Endothelial cell of umbilical vein (primary cell): Measurements from ENCODE around the gene MAT2A. TPM values are rescaled to one million over a fixed set of nuclear protein-coding genes. Genes with fewer than 3 reads are reported as not detected.

Experiments
- BruUV-seq: library from RNA; stranded (reverse); fragments of 400-500 nt; replicated peaks from 2 replicates; lab custom pipeline; 2021; lab: Mats Ljungman, UMichigan
- CTCF ChIA-PET: fragments of 300-600, 350-600 bp; sonication (Branson Sonifier 250); formaldehyde crosslinking; loops from one replicate; lab custom pipeline; 2021; ENCODE audit warnings: antibody characterized with exemption, inconsistent platforms; lab: Charles Lee
- POLR2A ChIA-PET: fragments of 300-600, 350-600 bp; sonication (Branson Sonifier 250); formaldehyde crosslinking; loops from one replicate; lab custom pipeline; 2021; ENCODE audit warnings: antibody characterized with exemption, inconsistent platforms; lab: Charles Lee
- DNase-seq: peaks from one replicate; pipeline ENCODE4 v3.0.0-alpha.2; 2011; ENCODE audit warnings: low read depth, low spot score
- FAIRE-seq: peaks from 2 replicates; lab custom pipeline; 2011; peaks lifted over from hg19 to GRCh38; lab: Jason Lieb, UNC
- H2AFZ ChIP-seq: 2 replicates; pipeline ENCODE4 v1.6.0; 2012; ENCODE audit warnings: low read depth, low read length, control low read depth, inconsistent platforms
- H3K27ac ChIP-seq: 2 replicates; pipeline ENCODE4 v1.5.1; 2011; ENCODE audit warnings: low read depth, mild to moderate bottlenecking, control low read depth, low read length, moderate library complexity; ENCODE audit not compliant: insufficient read depth
- H3K27me3 ChIP-seq, 2 experiments: 2 replicates each; pipeline versions ENCODE4 v1.6.0 to v1.6.1; 2011; ENCODE audit warnings: low read length in 2 of 2, mixed read lengths in 1 of 2; ENCODE audit not compliant: control insufficient read depth in 2 of 2, insufficient read depth in 2 of 2
- H3K36me3 ChIP-seq, 2 experiments: 2 replicates in 1 of 2; 3 replicates in 1 of 2; pipeline ENCODE4 v1.5.1; 2011; ENCODE audit warnings: low read length in 2 of 2, mild to moderate bottlenecking in 1 of 2, moderate library complexity in 1 of 2; ENCODE audit not compliant: control insufficient read depth in 2 of 2, insufficient read depth in 2 of 2; ENCODE audit errors: extremely low read depth in 1 of 2
- H3K4me1 ChIP-seq: 3 replicates; pipeline ENCODE4 v1.5.1; 2011; ENCODE audit warnings: mild to moderate bottlenecking, low read length; ENCODE audit not compliant: control insufficient read depth, insufficient read depth; ENCODE audit errors: extremely low read depth
- H3K4me2 ChIP-seq: 2 replicates; pipeline ENCODE4 v1.6.1; 2011; ENCODE audit warnings: low read length, control low read depth, mixed read lengths; ENCODE audit not compliant: insufficient read depth
- H3K4me3 ChIP-seq, 3 experiments: fragments of 200-600 bp in 1 of 3; sonication (generic), shearing (Covaris generic) in 1 of 3; replicated peaks in 1 of 3; 2 replicates each; pipeline ENCODE4 v1.5.1; 2011 to 2016; ENCODE audit warnings: control low read depth in 3 of 3, low read length in 3 of 3, mild to moderate bottlenecking in 2 of 3, inconsistent platforms in 1 of 3, low read depth in 1 of 3, moderate library complexity in 1 of 3; ENCODE audit not compliant: insufficient read depth in 1 of 3
- H3K79me2 ChIP-seq: 2 replicates; pipeline ENCODE4 v1.6.0; 2012; ENCODE audit warnings: low read length, inconsistent platforms; ENCODE audit not compliant: control insufficient read depth, insufficient read depth
- H3K9ac ChIP-seq: replicated peaks from 2 replicates; pipeline ENCODE3; 2011; ENCODE audit warnings: low read length, control low read depth; ENCODE audit not compliant: insufficient read depth; ENCODE audit errors: extremely low read depth
- H3K9me1 ChIP-seq: replicated peaks from 3 replicates; pipeline ENCODE4 v1.6.0; 2011; ENCODE audit warnings: mild to moderate bottlenecking, low read length; ENCODE audit not compliant: control insufficient read depth, insufficient read depth; ENCODE audit errors: extremely low read depth
- H3K9me3 ChIP-seq: replicated peaks from 2 replicates; pipeline ENCODE4 v1.5.1; 2012; ENCODE audit warnings: low read length, inconsistent platforms; ENCODE audit not compliant: control insufficient read depth, insufficient read depth
- H4K20me1 ChIP-seq: replicated peaks from 2 replicates; pipeline ENCODE3; 2011; ENCODE audit warnings: mild to moderate bottlenecking, low read length; ENCODE audit not compliant: control insufficient read depth, insufficient read depth; ENCODE audit errors: extremely low read depth
- EZH2 ChIP-seq: IDR thresholded peaks from 2 replicates; pipeline ENCODE4 v1.6.1; 2012; ENCODE audit warnings: borderline replicate concordance, low read depth, mild to moderate bottlenecking, moderate library complexity, low read length, inconsistent platforms; ENCODE audit not compliant: severe bottlenecking
- FOS ChIP-seq: IDR thresholded peaks from 2 replicates; pipeline ENCODE4 v1.6.1; 2011; ENCODE audit warnings: mild to moderate bottlenecking, low read length, moderate library complexity, borderline replicate concordance; ENCODE audit not compliant: insufficient read depth
- GATA2 ChIP-seq: IDR thresholded peaks from 2 replicates; pipeline ENCODE4 v1.7.0; 2011; ENCODE audit warnings: low read depth, mild to moderate bottlenecking, moderate library complexity, mixed read lengths, low read length; ENCODE audit not compliant: insufficient read length, insufficient read depth
- JUN ChIP-seq: IDR thresholded peaks from 2 replicates; pipeline ENCODE4 v1.6.1; 2011; ENCODE audit warnings: borderline replicate concordance, low read depth; ENCODE audit not compliant: insufficient read length, insufficient read depth
- MAX ChIP-seq: IDR thresholded peaks from 2 replicates; pipeline ENCODE4 v1.6.1; 2011; ENCODE audit not compliant: insufficient read depth, insufficient read length
- MYC ChIP-seq: IDR thresholded peaks from one replicate; pipeline ENCODE4 v1.6.1; 2011; ENCODE audit warnings: mild to moderate bottlenecking, low read depth, low read length
- POLR2A ChIP-seq: IDR thresholded peaks from 2 replicates; pipeline ENCODE4 v1.6.1; 2012; ENCODE audit warnings: low read depth, mild to moderate bottlenecking, control low read depth, low read length
- POLR2AphosphoS5 ChIP-seq: IDR thresholded peaks from 2 replicates; pipeline ENCODE4 v1.6.1; 2012; ENCODE audit warnings: low read depth, mild to moderate bottlenecking, control low read depth, low read length, moderate library complexity; ENCODE audit not compliant: insufficient read depth
- dilution Hi-C: fragments of 300-500 bp; cut with MboI; formaldehyde crosslinking; loops from one replicate; pipeline ENCODE4 v1.15.0; 2019; ENCODE audit warnings: low sequenced_read_pairs; ENCODE audit not compliant: extremely low pct_ligation_motif_present
- intact Hi-C: fragments of 100-400 bp; cut with micrococcal nuclease; formaldehyde crosslinking; loops from one replicate; pipeline ENCODE4 v1.10.0; 2022
- polyA plus RNA-seq, 4 experiments: library from polyadenylated mRNA; depleted of rRNA in 3 of 4; stranded (reverse) in 3 of 4; unstranded in 1 of 4; fragments of >200 nt; gene quantifications; 2 replicates each; pipeline versions ENCODE4 v1.2.1 to v1.2.3, GENCODE V29; 2011 to 2012; ENCODE audit warnings: missing spikeins in 1 of 4
- total RNA-seq: library from RNA; stranded (reverse); gene quantifications from 2 replicates; pipeline ENCODE4 v1.2.3, GENCODE V29; 2021
- TF ChIP-seq, protein P1 (sequence below), 2 donors: IDR thresholded peaks; 1 replicate in 1 of 2; 2 replicates in 1 of 2; pipeline ENCODE4 v1.5.1; 2011; ENCODE audit warnings: low read length in 2 of 2, mild to moderate bottlenecking in 2 of 2, moderate library complexity in 2 of 2, control low read depth in 1 of 2, inconsistent platforms in 1 of 2, low read depth in 1 of 2; ENCODE audit not compliant: insufficient read depth in 1 of 2; ENCODE audit errors: extremely low read depth in 1 of 2

MAT2A gene
- total and polyA plus RNA-seq, 2 donors (not counting 3 experiments of a cell fraction or from before 2014, with no cell fraction given), result 172 to 257 TPM

DNA sequence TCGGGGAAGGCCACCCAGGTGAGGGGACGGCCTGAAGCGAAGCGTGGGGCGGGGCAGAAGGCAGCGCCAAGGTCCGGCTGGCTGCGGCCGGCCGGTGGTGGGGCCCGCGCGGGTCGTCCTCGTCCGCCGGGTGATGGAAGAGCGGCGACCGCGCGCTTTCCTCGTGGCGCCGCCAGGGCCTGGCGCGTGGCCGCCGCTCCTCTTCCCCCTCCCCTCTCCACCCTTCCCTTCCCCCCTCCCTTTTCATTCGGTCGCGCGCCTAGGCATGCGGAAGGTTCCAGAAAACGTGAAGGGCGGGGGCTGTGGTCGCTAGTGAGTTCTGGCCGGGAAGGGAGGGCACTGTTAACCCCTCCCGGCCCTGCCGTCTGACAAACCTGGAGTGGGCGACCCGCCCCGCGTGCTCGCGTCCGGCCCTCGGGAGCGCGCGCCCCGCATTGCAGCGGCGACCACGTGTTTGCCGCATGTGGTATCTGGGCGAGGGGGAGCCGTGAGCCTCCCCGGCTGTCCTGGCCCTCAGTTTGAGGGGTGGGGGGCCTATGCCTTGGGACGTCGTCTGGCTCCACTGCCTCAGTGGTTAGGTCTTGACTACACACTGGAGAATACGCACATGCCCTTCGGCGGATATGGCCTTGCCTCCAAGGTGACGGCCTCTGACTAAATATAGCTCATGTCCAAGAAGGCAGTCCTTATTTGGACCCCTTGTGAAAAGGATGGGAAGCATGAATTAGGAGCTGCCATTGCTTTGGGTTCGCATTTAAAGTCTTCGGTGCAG is 579 bp downstream of the MAT2A start:
- Histone ChIP-seq H3K27me3 (no peaks in the 10 kb centered on the region), H3K4me1 (peaks cover 42% of the 10 kb centered on the region), H4K20me1 (peaks cover 4% of the 10 kb centered on the region), H3K36me3 (peaks cover 20 to 23% of the 10 kb centered on the region in 2 experiments), H3K79me2 (peaks cover 51% of the 10 kb centered on the region), H3K9me1 (no peaks in the 10 kb centered on the region), H2AFZ (no peak overlapping the region), H3K27ac (peak overlapping the region; percentile 32), H3K4me2 (peak overlapping the region; percentile 97), H3K9me3 (no peaks in the 10 kb centered on the region), H3K9ac (peak overlapping the region; percentile 100), H3K4me3 (peak overlapping the region; percentile 84 to 96 (median 84))
- DNase-seq (peak; percentile 61), FAIRE-seq (no peak)
- intact Hi-C loops, result loop anchor here (1.0 to 5.0 kb wide), 3 partner anchors 22 to 212 kb away; partner anchors contain the start of genes GGCX and TGOLN2
- dilution Hi-C loops, result no loop called here
- CTCF ChIA-PET, result interaction anchor here (0.9 to 5.1 kb wide), 20 partner anchors 10 to 193 kb away, joined by 3 to 63 read pairs (median 5); partner anchors contain the start of genes SH2D6 and TMEM150A
- POLR2A ChIA-PET, result interaction anchor here (0.8 to 4.5 kb wide), 31 partner anchors 10 to 212 kb away, joined by 3 to 73 read pairs (median 6); partner anchors contain the start of genes ELMOD3, GGCX, RETSAT and RNF181
- TF ChIP-seq MYC (peak; percentile 64), FOS (no peak), POLR2AphosphoS5 (no peak), GATA2 (no peak), MAX (peak; percentile 94), EZH2 (no peak), JUN (no peak), POLR2A (no peak)
- TF ChIP-seq, protein P1, sequence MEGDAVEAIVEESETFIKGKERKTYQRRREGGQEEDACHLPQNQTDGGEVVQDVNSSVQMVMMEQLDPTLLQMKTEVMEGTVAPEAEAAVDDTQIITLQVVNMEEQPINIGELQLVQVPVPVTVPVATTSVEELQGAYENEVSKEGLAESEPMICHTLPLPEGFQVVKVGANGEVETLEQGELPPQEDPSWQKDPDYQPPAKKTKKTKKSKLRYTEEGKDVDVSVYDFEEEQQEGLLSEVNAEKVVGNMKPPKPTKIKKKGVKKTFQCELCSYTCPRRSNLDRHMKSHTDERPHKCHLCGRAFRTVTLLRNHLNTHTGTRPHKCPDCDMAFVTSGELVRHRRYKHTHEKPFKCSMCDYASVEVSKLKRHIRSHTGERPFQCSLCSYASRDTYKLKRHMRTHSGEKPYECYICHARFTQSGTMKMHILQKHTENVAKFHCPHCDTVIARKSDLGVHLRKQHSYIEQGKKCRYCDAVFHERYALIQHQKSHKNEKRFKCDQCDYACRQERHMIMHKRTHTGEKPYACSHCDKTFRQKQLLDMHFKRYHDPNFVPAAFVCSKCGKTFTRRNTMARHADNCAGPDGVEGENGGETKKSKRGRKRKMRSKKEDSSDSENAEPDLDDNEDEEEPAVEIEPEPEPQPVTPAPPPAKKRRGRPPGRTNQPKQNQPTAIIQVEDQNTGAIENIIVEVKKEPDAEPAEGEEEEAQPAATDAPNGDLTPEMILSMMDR (IDR thresholded peaks at IDR 0.05; ENCODE audit: extremely low read depth in 1 of 2, insufficient read depth in 1 of 2, low read depth in 1 of 2, low read length in 2 of 2), result no peak
- no TSS peak for BruUV-seq
